BLaER1 treated with 17β-estradiol and CSF1 and Interleukin-3, amounts not matched to agents 10 nM and 100 nM (cell line): ENCODE data around the gene FAM184B.

Experiments used
- H3K27ac ChIP-seq, 11 experiments: shearing (Covaris generic); formaldehyde crosslinking; 2 replicates each; pipeline ENCODE4 v1.8.1; 2022
- H3K27me3 ChIP-seq, 11 experiments: shearing (Covaris generic); formaldehyde crosslinking; 2 replicates each; pipeline ENCODE4 v1.8.1; 2022
- H3K36me3 ChIP-seq, 11 experiments: shearing (Covaris generic); formaldehyde crosslinking; 2 replicates each; pipeline ENCODE4 v1.8.1; 2022
- H3K4me1 ChIP-seq, 10 experiments: shearing (Covaris generic); formaldehyde crosslinking; 2 replicates each; pipeline ENCODE4 v1.8.1; 2022
- H3K4me2 ChIP-seq, 11 experiments: shearing (Covaris generic); formaldehyde crosslinking; 2 replicates each; pipeline ENCODE4 v1.8.1; 2022
- H3K4me3 ChIP-seq, 10 experiments: shearing (Covaris generic); formaldehyde crosslinking; 2 replicates each; pipeline ENCODE4 v1.8.1; 2022
- H3K9ac ChIP-seq, 11 experiments: shearing (Covaris generic); formaldehyde crosslinking; 2 replicates each; pipeline ENCODE4 v1.8.1; 2022
- H3K9me3 ChIP-seq, 11 experiments: shearing (Covaris generic); formaldehyde crosslinking; replicated peaks in 1 of 11; 2 replicates each; pipeline ENCODE4 v1.8.1; 2022
- H4K20me1 ChIP-seq, 11 experiments: shearing (Covaris generic); formaldehyde crosslinking; 2 replicates each; pipeline ENCODE4 v1.8.1; 2022
- Cebpa-rat ChIP-seq, 11 experiments: shearing (Covaris generic); IDR thresholded peaks; 2 replicates each; pipeline ENCODE4 v1.8.1; 2022

The FAM184B gene

GRCh38 chr4:17769406-17770174 lies 11.8 kb downstream of the FAM184B start:
- Histone ChIP-seq H4K20me1 (no peaks in the 10 kb centered on the region), H3K9me3 (peaks cover 18 to 24% (median 20%) of the 10 kb centered on the region in 11 experiments), H3K4me1 (no peaks in the 10 kb centered on the region), H3K9ac (no peak overlapping the region), H3K4me3 (no peak overlapping the region), H3K4me2 (no peak overlapping the region), H3K27me3 (no peaks in the 10 kb centered on the region), H3K27ac (no peak overlapping the region), H3K36me3 (peaks cover 0 to 6% (median 0%) of the 10 kb centered on the region in 11 experiments; a peak in 4 of 22 replicates)
- TF ChIP-seq Cebpa-rat (IDR thresholded peaks at IDR 0.05), result no peak

DNA sequence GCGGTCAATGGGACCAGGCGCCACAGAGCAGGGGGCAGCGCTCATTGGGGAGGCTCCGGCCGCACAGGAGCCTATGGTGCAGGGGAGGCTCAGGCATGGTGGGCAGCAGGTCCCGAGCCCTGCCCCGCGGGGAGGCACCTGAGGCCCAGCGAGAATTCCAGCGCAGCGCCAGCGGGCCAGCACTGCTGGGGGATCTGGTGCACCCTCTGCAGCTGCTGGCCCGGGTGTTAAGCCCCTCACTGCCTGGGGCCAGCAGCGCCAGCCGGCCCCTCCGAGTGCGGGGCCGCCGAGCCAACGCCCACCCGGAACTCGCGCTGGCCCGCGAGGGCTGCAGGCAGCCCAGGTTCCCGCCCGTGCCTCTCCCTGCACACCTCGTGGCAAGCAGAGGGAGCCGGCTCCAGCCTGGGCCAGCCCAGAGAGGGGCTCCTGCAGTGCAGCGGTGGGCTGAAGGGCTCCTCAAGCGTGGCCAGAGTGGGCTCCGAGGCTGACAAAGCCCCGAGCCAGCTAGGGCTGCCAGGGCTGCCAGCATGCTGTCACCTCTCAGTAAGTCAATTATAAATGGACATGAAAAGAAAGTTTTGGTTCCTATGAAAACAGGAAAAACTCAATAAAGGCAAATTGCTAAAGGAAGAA lies 14.5 kb downstream of the FAM184B start:
- peaks cover 18 to 25% (median 20%) of the 10 kb centered on the region in 11 experiments for H3K9me3 ChIP-seq
- H4K20me1 ChIP-seq, result no peaks in the 10 kb centered on the region
- no peaks in the 10 kb centered on the region for H3K27me3 ChIP-seq
- H3K27ac ChIP-seq, result no peak overlapping the region
- no peak overlapping the region for H3K9ac ChIP-seq
- no peak overlapping the region for H3K4me3 ChIP-seq
- no peaks in the 10 kb centered on the region for H3K4me1 ChIP-seq
- H3K36me3 ChIP-seq, result peaks cover 0 to 6% (median 0%) of the 10 kb centered on the region in 11 experiments; a peak in 4 of 22 replicates
- no peak for TF ChIP-seq Cebpa-rat (IDR thresholded peaks at IDR 0.05)
- H3K4me2 ChIP-seq, result no peak overlapping the region

DNA sequence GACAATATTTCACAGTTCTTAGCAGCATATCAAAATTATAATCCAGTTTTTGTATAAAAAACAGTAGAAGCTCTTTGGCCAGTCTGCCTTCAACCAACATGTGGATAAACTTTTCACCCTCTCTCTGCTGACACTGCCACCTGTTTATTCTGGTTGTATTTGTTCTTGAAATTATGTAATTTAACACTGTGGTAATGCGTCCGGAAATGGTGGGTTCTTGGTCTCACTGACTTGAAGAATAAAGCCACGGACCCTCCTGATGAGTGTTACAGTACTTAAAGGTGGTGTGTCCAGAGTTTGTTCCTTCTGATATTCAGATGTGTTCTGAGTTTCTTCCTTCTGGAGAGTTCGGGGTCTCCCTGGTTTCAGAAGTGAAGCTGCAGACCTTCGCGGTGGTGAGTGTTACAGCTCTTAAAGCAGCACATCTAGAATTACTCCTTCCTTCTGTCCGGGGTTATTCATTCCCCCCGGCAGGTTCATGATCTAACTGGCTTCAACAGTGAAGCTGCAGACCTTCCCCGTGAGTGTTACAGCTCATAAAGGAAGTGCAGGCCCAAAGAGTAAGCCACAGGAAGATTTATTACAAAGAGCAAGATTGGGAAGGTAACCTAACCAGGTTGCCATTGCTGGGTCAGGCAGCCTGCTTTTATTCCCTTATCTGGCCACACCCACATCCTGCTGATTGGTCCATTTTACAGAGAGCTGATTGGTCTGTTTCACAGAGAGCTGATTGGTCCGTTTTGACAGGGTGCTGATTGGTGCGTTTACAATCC lies 15.7 kb downstream of the FAM184B start:
- H3K4me1 ChIP-seq, result no peaks in the 10 kb centered on the region; a peak in 1 of 20 replicates
- H3K27ac ChIP-seq, result no peak overlapping the region
- H3K36me3 ChIP-seq, result peaks cover 0 to 6% (median 0%) of the 10 kb centered on the region in 11 experiments; a peak in 4 of 22 replicates
- no peaks in the 10 kb centered on the region for H4K20me1 ChIP-seq
- H3K4me2 ChIP-seq, result no peak overlapping the region
- no peak overlapping the region for H3K4me3 ChIP-seq
- no peak overlapping the region for H3K9ac ChIP-seq
- TF ChIP-seq Cebpa-rat (IDR thresholded peaks at IDR 0.05), result no peak
- H3K9me3 ChIP-seq, result peaks cover 18 to 25% (median 20%) of the 10 kb centered on the region in 11 experiments
- H3K27me3 ChIP-seq, result no peaks in the 10 kb centered on the region

- H3K4me2 ChIP-seq, result no peak overlapping the region
- H3K9ac ChIP-seq, result no peak overlapping the region
- peaks cover 18 to 26% (median 20%) of the 10 kb centered on the region in 11 experiments for H3K9me3 ChIP-seq
- H3K4me3 ChIP-seq, result no peak overlapping the region
- peaks cover 0 to 6% (median 0%) of the 10 kb centered on the region in 11 experiments; a peak in 4 of 22 replicates for H3K36me3 ChIP-seq
- no peak overlapping the region for H3K27ac ChIP-seq
- no peaks in the 10 kb centered on the region for H3K27me3 ChIP-seq
- H3K4me1 ChIP-seq, result peaks cover 0 to 6% (median 0%) of the 10 kb centered on the region in 10 experiments; a peak in 2 of 20 replicates
- no peaks in the 10 kb centered on the region for H4K20me1 ChIP-seq
- TF ChIP-seq Cebpa-rat (IDR thresholded peaks at IDR 0.05), result no peak
These were observed 17.5 kb downstream of the FAM184B start for GRCh38 chr4:17763931-17764330.

GRCh38 chr4:17763416-17763815 lies 18.0 kb downstream of the FAM184B start:
- Histone ChIP-seq H3K4me1 (peaks cover 0 to 6% (median 0%) of the 10 kb centered on the region in 10 experiments; a peak in 2 of 20 replicates), H3K4me3 (no peak overlapping the region), H3K27ac (no peak overlapping the region), H4K20me1 (no peaks in the 10 kb centered on the region), H3K27me3 (no peaks in the 10 kb centered on the region), H3K36me3 (peaks cover 0 to 6% (median 0%) of the 10 kb centered on the region in 11 experiments; a peak in 4 of 22 replicates), H3K9ac (no peak overlapping the region), H3K9me3 (peaks cover 18 to 26% (median 20%) of the 10 kb centered on the region in 11 experiments), H3K4me2 (no peak overlapping the region)
- no peak for TF ChIP-seq Cebpa-rat (IDR thresholded peaks at IDR 0.05)

GRCh38 chr4:17762726-17763125 lies 18.7 kb downstream of the FAM184B start:
- Histone ChIP-seq H3K9me3 (peaks cover 18 to 26% (median 20%) of the 10 kb centered on the region in 11 experiments), H3K27me3 (no peaks in the 10 kb centered on the region), H3K4me1 (peaks cover 0 to 6% (median 0%) of the 10 kb centered on the region in 10 experiments; a peak in 2 of 20 replicates), H4K20me1 (no peaks in the 10 kb centered on the region), H3K9ac (no peak overlapping the region), H3K27ac (no peak overlapping the region), H3K36me3 (peaks cover 0 to 6% (median 0%) of the 10 kb centered on the region in 11 experiments; a peak in 4 of 22 replicates), H3K4me3 (no peak overlapping the region), H3K4me2 (no peak overlapping the region)
- no peak for TF ChIP-seq Cebpa-rat (IDR thresholded peaks at IDR 0.05)

DNA sequence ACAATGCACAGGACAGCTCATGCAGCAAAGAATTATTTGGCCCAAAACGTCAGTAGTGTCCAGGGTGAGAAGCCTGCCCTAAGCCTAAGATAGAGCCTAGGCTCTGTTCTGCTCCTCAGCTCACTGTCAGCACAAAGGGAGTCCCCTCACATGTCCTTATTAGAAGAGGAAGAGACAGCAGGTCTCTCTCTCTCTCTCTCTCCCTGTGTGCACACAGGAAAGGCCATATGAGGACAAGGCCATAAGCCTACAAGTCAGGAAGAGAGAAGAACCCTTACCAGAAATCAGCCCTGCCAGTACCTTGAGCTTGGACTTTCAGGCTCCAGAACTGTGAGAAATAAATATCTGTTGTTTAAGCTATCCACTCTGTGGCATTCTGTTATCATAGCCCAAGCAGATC lies 20.4 kb downstream of the FAM184B start:
- H3K27me3 ChIP-seq, result no peaks in the 10 kb centered on the region
- no peak for TF ChIP-seq Cebpa-rat (IDR thresholded peaks at IDR 0.05)

DNA sequence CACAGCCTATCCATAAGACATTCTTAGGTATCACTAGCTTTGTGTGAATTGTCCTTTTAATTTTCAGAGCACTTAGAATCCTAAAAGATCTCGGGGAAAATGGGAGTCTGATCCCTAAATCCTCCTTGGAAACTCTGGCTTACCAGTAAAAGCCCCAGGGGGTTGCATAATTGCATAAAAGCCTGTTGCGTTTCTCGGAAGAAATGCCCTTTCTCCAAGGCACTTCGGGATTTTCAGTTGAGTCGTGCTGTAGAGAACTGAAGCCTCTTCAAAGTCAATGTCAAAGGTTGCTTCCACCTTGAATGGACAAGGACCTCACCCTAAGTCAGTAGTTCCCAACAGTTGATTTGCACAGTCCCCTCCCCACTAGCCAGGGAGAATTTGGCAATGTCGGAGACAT lies 20.8 kb downstream of the FAM184B start:
- Histone ChIP-seq H3K4me2 (no peak overlapping the region), H3K4me1 (peaks cover 0 to 6% (median 0%) of the 10 kb centered on the region in 10 experiments; a peak in 2 of 20 replicates), H3K27ac (no peak overlapping the region), H4K20me1 (no peaks in the 10 kb centered on the region), H3K27me3 (no peaks in the 10 kb centered on the region), H3K9me3 (peaks cover under 1 to 9% (median 3%) of the 10 kb centered on the region in 11 experiments; a peak in 18 of 22 replicates), H3K4me3 (no peak overlapping the region), H3K36me3 (no peaks in the 10 kb centered on the region), H3K9ac (no peak overlapping the region)
- no peak for TF ChIP-seq Cebpa-rat (IDR thresholded peaks at IDR 0.05)

More for the DNA sequence above, 20.4 kb downstream of the FAM184B start:
- peaks cover 0 to 6% (median 0%) of the 10 kb centered on the region in 10 experiments; a peak in 2 of 20 replicates for H3K4me1 ChIP-seq
- H4K20me1 ChIP-seq, result no peaks in the 10 kb centered on the region
- H3K4me2 ChIP-seq, result no peak overlapping the region
- H3K36me3 ChIP-seq, result no peaks in the 10 kb centered on the region
- H3K4me3 ChIP-seq, result no peak overlapping the region
- H3K9ac ChIP-seq, result no peak overlapping the region
- peaks cover 5 to 13% (median 7%) of the 10 kb centered on the region in 11 experiments; a peak in 21 of 22 replicates for H3K9me3 ChIP-seq
- no peak overlapping the region for H3K27ac ChIP-seq
